Adrenal gland (tissue), 5 donors: ENCODE results near the gene CD177.

Experiments used
- POLR2A ChIP-seq, 2 donors: fragments of 450-650 bp; IDR thresholded peaks; one replicate each; pipeline ENCODE4 v1.6.1; 2017; ENCODE audit warnings: antibody characterized with exemption in 2 of 2, mild to moderate bottlenecking in 2 of 2, moderate library complexity in 1 of 2
- TF ChIP-seq, protein P1 (sequence below), 6 experiments: fragments of 450-650 bp in 4 of 6; fragments of 200-600 bp in 2 of 6; sonication (generic) in 1 of 6; IDR thresholded peaks; 1 replicate in 5 of 6; 2 replicates in 1 of 6; pipeline versions ENCODE4 v1.5.1 to v1.8.0; 2016 to 2021; ENCODE audit warnings: antibody characterized with exemption in 6 of 6, mild to moderate bottlenecking in 2 of 6, moderate library complexity in 1 of 6
- donor health status: DM: no; HTN: no; CAD: no.

DNA sequence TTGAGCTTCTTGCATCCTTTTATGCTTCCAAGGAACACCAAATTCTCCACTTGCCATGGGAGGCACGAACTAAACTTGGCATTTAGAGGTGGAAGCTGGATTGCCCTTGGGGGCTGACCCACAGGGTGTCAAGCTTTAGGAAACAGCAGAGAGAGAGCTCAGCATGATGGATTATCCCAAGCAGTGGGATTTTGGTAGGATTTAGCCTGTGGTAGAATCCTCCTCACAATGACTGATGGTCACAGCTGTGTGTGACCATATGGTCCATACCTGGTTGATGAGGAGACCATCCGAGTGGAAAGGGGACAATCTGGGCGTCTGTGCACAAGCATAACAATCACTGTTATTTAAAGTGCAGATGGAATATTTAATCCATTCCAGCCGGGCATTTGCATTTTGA, 44.0 kb upstream of the CD177 start:
- TF ChIP-seq, protein P1, sequence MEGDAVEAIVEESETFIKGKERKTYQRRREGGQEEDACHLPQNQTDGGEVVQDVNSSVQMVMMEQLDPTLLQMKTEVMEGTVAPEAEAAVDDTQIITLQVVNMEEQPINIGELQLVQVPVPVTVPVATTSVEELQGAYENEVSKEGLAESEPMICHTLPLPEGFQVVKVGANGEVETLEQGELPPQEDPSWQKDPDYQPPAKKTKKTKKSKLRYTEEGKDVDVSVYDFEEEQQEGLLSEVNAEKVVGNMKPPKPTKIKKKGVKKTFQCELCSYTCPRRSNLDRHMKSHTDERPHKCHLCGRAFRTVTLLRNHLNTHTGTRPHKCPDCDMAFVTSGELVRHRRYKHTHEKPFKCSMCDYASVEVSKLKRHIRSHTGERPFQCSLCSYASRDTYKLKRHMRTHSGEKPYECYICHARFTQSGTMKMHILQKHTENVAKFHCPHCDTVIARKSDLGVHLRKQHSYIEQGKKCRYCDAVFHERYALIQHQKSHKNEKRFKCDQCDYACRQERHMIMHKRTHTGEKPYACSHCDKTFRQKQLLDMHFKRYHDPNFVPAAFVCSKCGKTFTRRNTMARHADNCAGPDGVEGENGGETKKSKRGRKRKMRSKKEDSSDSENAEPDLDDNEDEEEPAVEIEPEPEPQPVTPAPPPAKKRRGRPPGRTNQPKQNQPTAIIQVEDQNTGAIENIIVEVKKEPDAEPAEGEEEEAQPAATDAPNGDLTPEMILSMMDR (IDR thresholded peaks at IDR 0.05) = no peak
- no peak for TF ChIP-seq POLR2A (IDR thresholded peaks at IDR 0.05)
